Measurements from ENCODE around the gene CIITA.

CIITA gene

GRCh38 chr16:10840703-10841102, 36.3 kb upstream of the CIITA start:
- DNase-seq (ENCODE audit: low read depth): no peak
- H3K4me3 ChIP-seq (ENCODE audit: low read length): no peak overlapping the region
- no peak for TF ChIP-seq CTCF (IDR thresholded peaks at IDR 0.05; ENCODE audit: insufficient read depth, low read depth, low read length, missing control alignments)

- no peak for TF ChIP-seq CTCF (IDR thresholded peaks at IDR 0.05; ENCODE audit: insufficient read depth, low read depth, low read length, missing control alignments)
- DNase-seq (ENCODE audit: low read depth): no peak
- no peak overlapping the region for H3K4me3 ChIP-seq (ENCODE audit: low read length)
Observed at GRCh38 chr16:10846213-10846998, 30.6 kb upstream of the CIITA start.

GRCh38 chr16:10847176-10847575, 29.8 kb upstream of the CIITA start:
- no peak overlapping the region for H3K4me3 ChIP-seq (ENCODE audit: low read length)
- no peak for TF ChIP-seq CTCF (IDR thresholded peaks at IDR 0.05; ENCODE audit: insufficient read depth, low read depth, low read length, missing control alignments)
- DNase-seq (ENCODE audit: low read depth): no peak

- no peak overlapping the region for H3K4me3 ChIP-seq (ENCODE audit: low read length)
- DNase-seq (ENCODE audit: low read depth): peak; percentile 82
- no peak for TF ChIP-seq CTCF (IDR thresholded peaks at IDR 0.05; ENCODE audit: insufficient read depth, low read depth, low read length, missing control alignments)
Observed at GRCh38 chr16:10849736-10850477, 27.1 kb upstream of the CIITA start.

- no peak for DNase-seq (ENCODE audit: low read depth)
- no peak for TF ChIP-seq CTCF (IDR thresholded peaks at IDR 0.05; ENCODE audit: insufficient read depth, low read depth, low read length, missing control alignments)
- no peak overlapping the region for H3K4me3 ChIP-seq (ENCODE audit: low read length)
Observed at GRCh38 chr16:10850478-10850850, 26.5 kb upstream of the CIITA start.

- no peak overlapping the region for H3K4me3 ChIP-seq (ENCODE audit: low read length)
- DNase-seq (ENCODE audit: low read depth): no peak
- no peak for TF ChIP-seq CTCF (IDR thresholded peaks at IDR 0.05; ENCODE audit: insufficient read depth, low read depth, low read length, missing control alignments)
Observed at GRCh38 chr16:10851512-10851911, 25.5 kb upstream of the CIITA start.
